ENCODE data around the gene UBN1.

- TF ChIP-seq TCF4 (CRISPR knock-in tag; IDR thresholded peaks at IDR 0.05; ENCODE audit: borderline replicate concordance) (no peak), PATZ1 (CRISPR knock-in tag; IDR thresholded peaks at IDR 0.05; ENCODE audit: borderline replicate concordance) (no peak), ZFP30 (CRISPR knock-in tag; IDR thresholded peaks at IDR 0.05) (no peak)
These were observed 13.7 kb upstream of the UBN1 start for GRCh38 chr16:4833584-4833983.
